Uterus (tissue), 4 donors: ENCODE results near the gene NAA60. TPM values are rescaled to one million over a fixed set of nuclear protein-coding genes. Genes with fewer than 3 reads are reported as not detected.
A peak's percentile ranks its signal among the peaks of the same experiment; 100 is the strongest.

ENCODE experiments used
- DNase-seq, 2 donors: peaks; one replicate each; pipeline ENCODE4 v3.0.0-alpha.2; 2019 to 2020
- H3K27ac ChIP-seq, 2 donors: fragments of 200-600 bp; sonication (generic); 1 replicate in 1 of 2; 2 replicates in 1 of 2; pipeline ENCODE4 v1.5.1; 2016 to 2018
- H3K27me3 ChIP-seq, 2 donors: fragments of 200-600 bp; sonication (generic); one replicate each; pipeline ENCODE4 v1.5.1; 2018 to 2019; ENCODE audit warnings: control low read depth in 1 of 2
- H3K36me3 ChIP-seq, 2 donors: fragments of 200-600 bp; sonication (generic); one replicate each; pipeline ENCODE4 v1.5.1; 2019; ENCODE audit warnings: control low read depth in 1 of 2
- H3K4me1 ChIP-seq, 2 donors: fragments of 200-600 bp; sonication (generic); one replicate each; pipeline ENCODE4 v1.5.1; 2018 to 2019; ENCODE audit warnings: control low read depth in 1 of 2
- H3K4me3 ChIP-seq, 2 donors: fragments of 200-600 bp; sonication (generic); 1 replicate in 1 of 2; 2 replicates in 1 of 2; pipeline ENCODE4 v1.5.1; 2018 to 2019; ENCODE audit warnings: mild to moderate bottlenecking in 1 of 2
- H3K9me3 ChIP-seq, 2 donors: fragments of 200-600 bp; sonication (generic); one replicate each; pipeline ENCODE4 v1.5.1; 2019; ENCODE audit warnings: control low read depth in 1 of 2
- CTCF ChIP-seq, 4 experiments: fragments of 200-600 bp in 2 of 4; fragments of 450-650 bp in 2 of 4; sonication (generic) in 2 of 4; IDR thresholded peaks; one replicate each; pipeline ENCODE4 v1.5.1; 2016 to 2019; ENCODE audit warnings: antibody characterized with exemption in 4 of 4, mild to moderate bottlenecking in 2 of 4, moderate library complexity in 1 of 4
- POLR2A ChIP-seq, 2 donors: fragments of 450-650 bp; IDR thresholded peaks; one replicate each; pipeline ENCODE4 v1.6.1; 2016; ENCODE audit warnings: antibody characterized with exemption in 2 of 2, mild to moderate bottlenecking in 1 of 2, moderate library complexity in 1 of 2
- intact Hi-C: fragments of 100-400 bp; cut with DNase I; formaldehyde crosslinking; loops from one replicate; pipeline ENCODE4 v1.15.1; 2023; ENCODE audit warnings: low total_unique reads
- microRNA-seq: library from miRNA; unstranded; fragments of <30 nt; microRNA quantifications from one replicate; pipeline ENCODE4, GENCODE V29; 2016; ENCODE audit warnings: borderline microRNAs expressed, borderline replicate concordance
- small RNA-seq: library from RNA; depleted of rRNA; stranded (forward); fragments of <200 nt; gene quantifications from one replicate; pipeline ENCODE3, GENCODE V24; 2016
- total RNA-seq, 4 donors: library from RNA; depleted of rRNA in 3 of 4; stranded (reverse); fragments of >200 nt in 3 of 4; gene quantifications; one replicate each; pipeline versions ENCODE4 v1.1.0 to v1.2.4, GENCODE V29; 2014 to 2023
- donor health status: DM: yes; HTN: yes; CAD: no.

NAA60 gene
- total RNA-seq, 4 donors from 2014 or later, result 17.4 to 45.1 (median 27.9) TPM

- TF ChIP-seq CTCF (IDR thresholded peaks at IDR 0.05) (no peak), POLR2A (IDR thresholded peaks at IDR 0.05) (no peak)
- Histone ChIP-seq H3K4me1 (no peaks in the 10 kb centered on the region), H3K4me3 (no peak overlapping the region), H3K9me3 (no peaks in the 10 kb centered on the region), H3K27ac (no peak overlapping the region), H3K27me3 (no peaks in the 10 kb centered on the region), H3K36me3 (no peaks in the 10 kb centered on the region)
- no peak for DNase-seq
- intact Hi-C loops, result no loop called here
Measured at GRCh38 chr16:3532741-3533140, 89.3 kb downstream of the NAA60 start.

- no peaks in the 10 kb centered on the region for H3K36me3 ChIP-seq
- no peaks in the 10 kb centered on the region for H3K4me1 ChIP-seq
- H3K4me3 ChIP-seq, result no peak overlapping the region
- TF ChIP-seq CTCF (IDR thresholded peaks at IDR 0.05), result no peak
- no peak for TF ChIP-seq POLR2A (IDR thresholded peaks at IDR 0.05)
- H3K27me3 ChIP-seq, result no peaks in the 10 kb centered on the region
- no peak overlapping the region for H3K27ac ChIP-seq
- no peaks in the 10 kb centered on the region for H3K9me3 ChIP-seq
- DNase-seq, result no peak
- intact Hi-C loops, result no loop called here
Measured at GRCh38 chr16:3534126-3534525, 90.6 kb downstream of the NAA60 start.

GRCh38 chr16:3536271-3536731, 92.8 kb downstream of the NAA60 start:
- no peak for DNase-seq
- intact Hi-C loops, result no loop called here
- TF ChIP-seq POLR2A (IDR thresholded peaks at IDR 0.05) (no peak), CTCF (IDR thresholded peaks at IDR 0.05) (no peak)

More at GRCh38 chr16:3536271-3536731, 92.8 kb downstream of the NAA60 start:
- Histone ChIP-seq H3K4me3 (no peak overlapping the region), H3K36me3 (no peaks in the 10 kb centered on the region), H3K9me3 (no peaks in the 10 kb centered on the region), H3K27me3 (no peaks in the 10 kb centered on the region), H3K4me1 (no peaks in the 10 kb centered on the region), H3K27ac (peak overlapping the region in 1 of 2 donors; percentile 55)

Small RNA genes within 50 kb of the gene (microRNA-seq; reads per million reads assigned to microRNA genes)
- not detected for gene MIR6126

Small RNA genes within 50 kb of the gene (small RNA-seq; reads per million reads assigned to genes)
- not detected for gene MIR6126

Other genes with a start within 250 kb of the NAA60 start
- gene ZNF200, start 208.5 kb upstream of the NAA60 start, total RNA-seq, result 10 to 100 TPM in 2 of 4 donors, 1 to 10 TPM in 2; 4.1 to 17.6 (median 10.7) TPM
- 10 to 100 TPM in 1 of 4 donors, 1 to 10 TPM in 1, under 1 TPM in 2; 0.21 to 12.0 (median 1.1) TPM for gene MEFV, start 187.0 kb upstream of the NAA60 start, total RNA-seq
- gene ZNF263, start 160.2 kb upstream of the NAA60 start, total RNA-seq, result 10 to 100 TPM; 13.2 to 82.5 (median 53.9) TPM
- 10 to 100 TPM in 2 of 4 donors, 1 to 10 TPM in 2; 1.5 to 21.8 (median 10.1) TPM for gene TIGD7, start 138.2 kb upstream of the NAA60 start, total RNA-seq
- gene ZNF75A, start 138.2 kb upstream of the NAA60 start, total RNA-seq, result 10 to 100 TPM in 3 of 4 donors, 1 to 10 TPM in 1; 8.8 to 54.5 (median 30.9) TPM
- under 1 TPM in 2 of 4 donors, not detected in 2; 0.52 to 0.69 TPM for gene OR2C1, start 87.8 kb upstream of the NAA60 start, total RNA-seq
- gene ZSCAN32, start 42.7 kb upstream of the NAA60 start, total RNA-seq, result 10 to 100 TPM in 3 of 4 donors, 1 to 10 TPM in 1; 1.8 to 27.6 (median 16.1) TPM
- 10 to 100 TPM in 3 of 4 donors, 1 to 10 TPM in 1; 5.6 to 16.2 (median 12.3) TPM for gene ZNF174, start 42.5 kb upstream of the NAA60 start, total RNA-seq
- 1 to 10 TPM; 1.3 to 5.2 (median 2.7) TPM for gene ZNF597, start 176 bp upstream of the NAA60 start, total RNA-seq
- not detected for gene C16orf90, start 51.8 kb downstream of the NAA60 start, total RNA-seq
- 10 to 100 TPM; 33.9 to 55.0 (median 43.1) TPM for gene CLUAP1, start 57.3 kb downstream of the NAA60 start, total RNA-seq
- gene NLRC3, start 133.7 kb downstream of the NAA60 start, total RNA-seq, result 1 to 10 TPM in 1 of 4 donors, under 1 TPM in 3; under 0.01 to 1.5 (median 0.68) TPM
- gene SLX4, start 167.9 kb downstream of the NAA60 start, total RNA-seq, result 1 to 10 TPM; 1.2 to 6.2 (median 4.8) TPM
- 10 to 100 TPM in 2 of 4 donors, 1 to 10 TPM in 2; 3.2 to 34.3 (median 13.8) TPM for gene DNASE1, start 211.0 kb downstream of the NAA60 start, total RNA-seq